ENCODE results near the gene OOEP. TPM values are rescaled to one million over a fixed set of nuclear protein-coding genes. Genes with fewer than 3 reads are reported as not detected.
"Not testable (repeated sequence)": the region's sequence is repeated elsewhere in the genome, so short reads cannot be mapped to it uniquely, and the experiment has no call there.

The OOEP gene
- total RNA-seq, 4 donors from 2014 or later = not detected

DNA sequence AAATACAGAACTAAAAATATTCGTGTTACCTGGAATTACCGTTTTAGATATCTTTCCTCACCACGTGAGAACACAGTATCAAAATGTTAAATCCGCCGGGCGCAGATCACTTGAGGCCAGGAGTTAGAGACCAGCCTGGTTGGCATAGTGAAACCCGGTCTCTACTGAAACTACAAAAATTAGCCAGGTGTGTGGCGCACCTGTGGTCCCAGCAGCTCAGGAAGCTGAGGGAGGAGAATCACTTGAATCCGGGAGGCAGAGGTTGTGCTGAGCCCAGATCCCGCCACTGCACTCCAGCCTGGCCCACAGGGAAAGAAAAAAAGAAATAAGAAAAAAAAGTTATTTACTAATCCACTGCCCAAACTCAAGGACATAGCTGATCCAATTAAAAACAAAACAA, 20.2 kb upstream of the OOEP start:
- Histone ChIP-seq H3K36me3 (no peaks in the 10 kb centered on the region), H3K27me3 (no peaks in the 10 kb centered on the region), H3K4me1 (no peaks in the 10 kb centered on the region), H3K9me3 (no peaks in the 10 kb centered on the region), H3K27ac (no peak overlapping the region), H3K4me3 (replicated peaks in 1 of 3) (no peak overlapping the region)
- intact Hi-C loops (cut with DNase I) = no loop called here
- WGBS, 2 donors = 85 to 91% methylated on average over 10 of the region's 10 CpGs
- DNase-seq = no peak
- TF ChIP-seq POLR2A (IDR thresholded peaks at IDR 0.05) = no peak
- TF ChIP-seq, protein P1, sequence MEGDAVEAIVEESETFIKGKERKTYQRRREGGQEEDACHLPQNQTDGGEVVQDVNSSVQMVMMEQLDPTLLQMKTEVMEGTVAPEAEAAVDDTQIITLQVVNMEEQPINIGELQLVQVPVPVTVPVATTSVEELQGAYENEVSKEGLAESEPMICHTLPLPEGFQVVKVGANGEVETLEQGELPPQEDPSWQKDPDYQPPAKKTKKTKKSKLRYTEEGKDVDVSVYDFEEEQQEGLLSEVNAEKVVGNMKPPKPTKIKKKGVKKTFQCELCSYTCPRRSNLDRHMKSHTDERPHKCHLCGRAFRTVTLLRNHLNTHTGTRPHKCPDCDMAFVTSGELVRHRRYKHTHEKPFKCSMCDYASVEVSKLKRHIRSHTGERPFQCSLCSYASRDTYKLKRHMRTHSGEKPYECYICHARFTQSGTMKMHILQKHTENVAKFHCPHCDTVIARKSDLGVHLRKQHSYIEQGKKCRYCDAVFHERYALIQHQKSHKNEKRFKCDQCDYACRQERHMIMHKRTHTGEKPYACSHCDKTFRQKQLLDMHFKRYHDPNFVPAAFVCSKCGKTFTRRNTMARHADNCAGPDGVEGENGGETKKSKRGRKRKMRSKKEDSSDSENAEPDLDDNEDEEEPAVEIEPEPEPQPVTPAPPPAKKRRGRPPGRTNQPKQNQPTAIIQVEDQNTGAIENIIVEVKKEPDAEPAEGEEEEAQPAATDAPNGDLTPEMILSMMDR (IDR thresholded peaks at IDR 0.05) = no peak

DNA sequence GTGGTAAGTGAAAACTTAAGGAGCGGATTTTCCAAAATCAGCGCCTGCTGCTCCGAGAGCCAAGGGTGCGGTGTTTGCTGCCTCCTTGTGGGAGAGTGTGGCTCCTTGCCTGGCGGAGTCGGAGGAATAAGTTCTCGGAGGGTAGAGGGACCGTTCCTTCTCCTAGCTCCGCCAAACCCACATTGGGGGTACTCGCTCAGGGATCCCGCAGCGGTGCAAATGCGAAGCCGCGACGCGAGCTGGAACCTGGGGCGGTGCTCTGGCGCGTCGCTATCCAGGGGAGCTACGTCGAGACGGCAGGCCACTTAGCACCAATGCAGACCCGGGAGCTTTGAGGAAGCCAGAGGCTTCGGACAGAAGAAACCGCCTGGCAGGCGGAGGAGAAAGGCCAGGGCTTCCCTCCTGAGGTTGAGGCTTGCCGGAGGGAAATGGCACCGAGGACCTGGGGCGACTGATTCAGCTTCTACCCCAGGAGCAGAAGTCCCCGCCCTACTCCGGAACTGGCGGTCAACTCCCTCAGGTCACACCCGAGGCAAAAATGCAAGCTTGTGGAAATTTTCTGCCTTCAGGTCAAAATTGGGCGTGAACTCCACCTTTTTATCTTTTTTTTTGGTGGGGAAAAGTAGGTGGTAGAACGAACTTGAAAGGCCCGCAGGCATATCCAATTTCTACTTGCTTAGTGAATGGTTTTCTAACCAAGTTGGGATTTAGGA, 19.3 kb upstream of the OOEP start:
- Histone ChIP-seq H3K36me3 (no peaks in the 10 kb centered on the region), H3K27ac (no peak overlapping the region), H3K4me1 (no peaks in the 10 kb centered on the region), H3K9me3 (no peaks in the 10 kb centered on the region), H3K27me3 (no peaks in the 10 kb centered on the region), H3K4me3 (replicated peaks in 1 of 3) (peak overlapping the region; percentile 19 to 51 (median 32))
- DNase-seq = peak; percentile 41 to 62
- peak in 1 of 2 donors; percentile 4 for TF ChIP-seq POLR2A (IDR thresholded peaks at IDR 0.05)
- TF ChIP-seq, protein P1 (IDR thresholded peaks at IDR 0.05) = peak in 4 of 6 experiments; percentile 32 to 68 (median 52)
- 4 to 12% methylated on average over 11 to 38 of the region's 38 CpGs for WGBS, 2 donors
- intact Hi-C loops (cut with DNase I) = no loop called here

DNA sequence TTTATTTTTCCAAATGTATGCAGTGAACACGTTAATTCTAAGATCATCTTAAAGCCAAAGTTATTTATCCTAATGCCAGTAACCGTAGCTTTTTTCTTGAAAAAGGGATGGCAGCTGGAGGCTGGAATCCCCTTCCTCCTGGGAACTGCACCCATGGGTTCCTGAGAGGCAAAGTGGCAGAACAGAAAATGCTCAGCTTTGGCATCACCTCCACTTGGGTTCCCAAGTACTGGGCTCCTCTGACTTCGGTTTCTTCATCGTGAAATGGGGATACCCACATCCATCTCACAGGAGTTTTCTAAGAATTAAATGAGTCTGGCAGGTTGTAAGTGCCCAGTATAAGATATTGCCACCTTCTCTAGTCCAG, 18.7 kb upstream of the OOEP start:
- no peaks in the 10 kb centered on the region for H3K27me3 ChIP-seq
- peak overlapping the region; percentile 19 to 51 (median 32) for H3K4me3 ChIP-seq (replicated peaks in 1 of 3)
- 41 to 52% methylated on average over 4 of the region's 4 CpGs for WGBS, 2 donors
- intact Hi-C loops (cut with DNase I) = no loop called here
- no peaks in the 10 kb centered on the region for H3K9me3 ChIP-seq
- TF ChIP-seq POLR2A (IDR thresholded peaks at IDR 0.05) = no peak
- TF ChIP-seq, protein P1 (IDR thresholded peaks at IDR 0.05) = no peak
- no peaks in the 10 kb centered on the region for H3K36me3 ChIP-seq
- no peak overlapping the region for H3K27ac ChIP-seq
- no peak for DNase-seq
- no peaks in the 10 kb centered on the region for H3K4me1 ChIP-seq

DNA sequence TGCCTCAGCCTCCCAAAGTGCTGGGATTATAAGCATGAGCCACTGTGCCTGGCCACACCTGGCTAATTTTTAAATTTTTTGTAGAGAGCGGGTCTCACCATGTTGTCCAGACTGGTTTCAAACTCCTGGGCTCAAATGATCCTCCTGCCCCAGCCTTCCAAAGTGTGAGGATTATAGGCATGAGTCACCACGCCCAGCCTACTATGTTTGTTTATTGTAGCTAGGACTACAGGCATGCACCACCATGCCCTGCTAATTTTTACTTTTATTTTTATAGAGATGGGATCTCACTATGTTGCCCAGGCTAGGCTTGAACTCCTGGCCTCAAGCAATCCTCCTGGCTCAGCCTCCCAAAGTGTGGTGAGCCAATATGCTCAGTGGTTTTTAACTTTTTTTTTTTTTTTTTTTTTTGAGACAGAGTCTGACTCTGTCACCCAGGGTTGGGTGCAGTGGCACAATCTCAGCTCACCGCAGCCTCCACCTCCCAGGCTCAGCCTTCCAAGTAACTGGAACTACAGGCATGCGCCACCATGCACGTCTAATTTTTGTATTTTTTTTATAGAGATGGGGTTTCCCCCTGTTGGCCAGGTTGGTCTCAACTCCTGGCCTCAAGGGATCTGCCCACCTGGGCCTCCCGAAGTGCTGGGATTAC, 12.9 kb upstream of the OOEP start:
- H3K4me1 ChIP-seq = no peaks in the 10 kb centered on the region
- no peak overlapping the region for H3K27ac ChIP-seq
- TF ChIP-seq, protein P1 (IDR thresholded peaks at IDR 0.05) = no peak
- no peak for TF ChIP-seq POLR2A (IDR thresholded peaks at IDR 0.05)
- WGBS, 2 donors = 92 to 97% methylated on average over 6 of the region's 6 CpGs
- H3K36me3 ChIP-seq = no peaks in the 10 kb centered on the region
- DNase-seq = no peak
- H3K27me3 ChIP-seq = no peaks in the 10 kb centered on the region
- H3K4me3 ChIP-seq (replicated peaks in 1 of 3) = no peak overlapping the region
- intact Hi-C loops (cut with DNase I) = no loop called here
- no peaks in the 10 kb centered on the region for H3K9me3 ChIP-seq

DNA sequence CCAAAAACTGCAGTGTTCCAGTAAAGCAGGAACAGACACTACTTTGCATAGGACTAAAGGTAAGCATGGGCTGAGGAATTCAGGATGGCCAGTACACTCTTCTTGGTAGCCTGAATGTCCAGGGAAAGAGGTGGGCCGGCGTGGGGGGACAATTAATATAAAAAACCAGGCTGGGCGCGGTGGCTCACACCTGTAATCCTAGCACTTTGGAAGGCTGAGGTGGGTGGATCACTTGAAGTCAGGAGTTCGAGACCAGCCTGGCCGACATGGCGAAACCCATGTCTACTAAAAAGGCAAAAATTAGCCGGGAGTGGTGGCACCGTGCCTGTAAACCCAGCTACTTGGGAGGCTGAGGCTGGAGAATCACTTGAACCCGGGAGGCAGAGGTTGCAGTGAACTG, 11.8 kb upstream of the OOEP start:
- intact Hi-C loops (cut with DNase I) = not testable (repeated sequence)

More for the DNA sequence above, 11.8 kb upstream of the OOEP start:
- H3K27ac ChIP-seq; H3K9me3 ChIP-seq; H3K4me3 ChIP-seq (replicated peaks in 1 of 3); DNase-seq; H3K27me3 ChIP-seq; H3K36me3 ChIP-seq; H3K4me1 ChIP-seq: not testable (repeated sequence)
- WGBS, 2 donors = 91 to 96% methylated on average over 10 of the region's 10 CpGs
